Esophagus muscularis mucosa (tissue), 4 donors: ENCODE measurements around the gene CD180. TPM values are rescaled to one million over a fixed set of nuclear protein-coding genes. Genes with fewer than 3 reads are reported as not detected.

Experiments used
- DNase-seq: peaks from one replicate; pipeline ENCODE4 v3.0.0-alpha.2; 2017; ENCODE audit errors: extremely low spot score
- H3K27ac ChIP-seq, 4 donors: fragments of 200-600 bp; sonication (generic); replicated peaks in 1 of 4; 1 replicate in 3 of 4; 2 replicates in 1 of 4; pipeline ENCODE4 v1.5.1; 2016 to 2019; ENCODE audit warnings: mild to moderate bottlenecking in 1 of 4
- H3K27me3 ChIP-seq, 4 donors: fragments of 200-600 bp; sonication (generic); one replicate each; pipeline versions ENCODE4 v1.5.1 to v1.6.0; 2016 to 2019
- H3K36me3 ChIP-seq, 4 donors: fragments of 200-600 bp; sonication (generic); one replicate each; pipeline ENCODE4 v1.5.1; 2016 to 2019
- H3K4me1 ChIP-seq, 4 donors: fragments of 200-600 bp; sonication (generic); one replicate each; pipeline ENCODE4 v1.5.1; 2016 to 2019
- H3K4me3 ChIP-seq, 4 donors: fragments of 200-600 bp; sonication (generic); 1 replicate in 2 of 4; 2 replicates in 2 of 4; pipeline ENCODE4 v1.5.1; 2016 to 2019; ENCODE audit warnings: mild to moderate bottlenecking in 4 of 4, moderate library complexity in 1 of 4
- H3K9me3 ChIP-seq, 4 donors: fragments of 200-600 bp; sonication (generic); 1 replicate in 3 of 4; 2 replicates in 1 of 4; pipeline ENCODE4 v1.5.1; 2016 to 2019
- EP300 ChIP-seq: sonication (generic); formaldehyde crosslinking; IDR thresholded peaks from one replicate; pipeline ENCODE4 v1.6.1; 2017; ENCODE audit warnings: antibody characterized with exemption
- POLR2A ChIP-seq: fragments of 450-650 bp; IDR thresholded peaks from one replicate; pipeline ENCODE4 v1.6.1; 2017; ENCODE audit warnings: antibody characterized with exemption, moderate library complexity, mild to moderate bottlenecking, low read depth
- POLR2AphosphoS5 ChIP-seq, 2 donors: sonication (generic); formaldehyde crosslinking; IDR thresholded peaks; one replicate each; pipeline ENCODE4 v1.6.1; 2017; ENCODE audit warnings: antibody characterized with exemption in 2 of 2
- WGBS: methylation state at CpG from one replicate; pipeline ENCODE4 v1.1.5; 2018; 5-methylcytosine and 5-hydroxymethylcytosine counted together
- intact Hi-C: fragments of 100-400 bp; cut with DNase I; formaldehyde crosslinking; loops from one replicate; pipeline ENCODE4 v1.15.1; 2023
- total RNA-seq, 4 donors: library from RNA; depleted of rRNA; stranded (reverse); fragments of >200 nt; gene quantifications; one replicate each; pipeline versions ENCODE4 v1.1.0 to v1.2.1, GENCODE V29; 2016
- TF ChIP-seq, protein P1 (sequence below), 3 experiments: fragments of 200-600 bp in 2 of 3; fragments of 450-650 bp in 1 of 3; sonication (generic) in 2 of 3; IDR thresholded peaks; one replicate each; pipeline ENCODE4 v1.5.1; 2017 to 2019; ENCODE audit warnings: antibody characterized with exemption in 3 of 3, mild to moderate bottlenecking in 2 of 3, moderate library complexity in 1 of 3

CD180 gene
- total RNA-seq, 4 donors from 2014 or later = 0.42 to 1.8 (median 0.67) TPM

DNA sequence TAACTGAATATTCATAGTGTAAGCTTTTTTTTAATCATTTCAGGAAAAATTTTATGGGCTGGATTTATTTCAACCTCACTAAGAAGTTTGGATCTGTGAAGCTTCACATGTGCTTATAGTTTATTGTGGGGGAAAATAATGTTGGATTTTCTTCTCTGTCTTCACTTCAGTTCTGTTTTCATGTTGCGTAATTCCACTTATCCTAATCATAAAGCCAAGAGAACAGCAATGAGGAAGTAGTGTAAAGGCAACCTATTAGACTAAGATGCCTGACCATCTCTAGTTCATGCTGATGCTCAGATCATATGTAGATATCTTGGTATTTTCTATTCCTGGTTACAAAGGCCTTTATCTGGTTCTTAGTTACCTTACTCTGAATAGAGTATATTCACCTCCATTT is 50.0 kb downstream of the CD180 start:
- Histone ChIP-seq H3K4me3 (no peak overlapping the region), H3K27me3 (no peaks in the 10 kb centered on the region), H3K36me3 (peaks cover 36 to 93% (median 64%) of the 10 kb centered on the region in 4 donors), H3K27ac (no peak overlapping the region), H3K4me1 (peaks cover 0 to 14% (median 3%) of the 10 kb centered on the region in 4 donors), H3K9me3 (no peaks in the 10 kb centered on the region)
- intact Hi-C loops = no loop called here
- no peak for DNase-seq
- TF ChIP-seq POLR2AphosphoS5 (IDR thresholded peaks at IDR 0.05) = no peak
- TF ChIP-seq, protein P1, sequence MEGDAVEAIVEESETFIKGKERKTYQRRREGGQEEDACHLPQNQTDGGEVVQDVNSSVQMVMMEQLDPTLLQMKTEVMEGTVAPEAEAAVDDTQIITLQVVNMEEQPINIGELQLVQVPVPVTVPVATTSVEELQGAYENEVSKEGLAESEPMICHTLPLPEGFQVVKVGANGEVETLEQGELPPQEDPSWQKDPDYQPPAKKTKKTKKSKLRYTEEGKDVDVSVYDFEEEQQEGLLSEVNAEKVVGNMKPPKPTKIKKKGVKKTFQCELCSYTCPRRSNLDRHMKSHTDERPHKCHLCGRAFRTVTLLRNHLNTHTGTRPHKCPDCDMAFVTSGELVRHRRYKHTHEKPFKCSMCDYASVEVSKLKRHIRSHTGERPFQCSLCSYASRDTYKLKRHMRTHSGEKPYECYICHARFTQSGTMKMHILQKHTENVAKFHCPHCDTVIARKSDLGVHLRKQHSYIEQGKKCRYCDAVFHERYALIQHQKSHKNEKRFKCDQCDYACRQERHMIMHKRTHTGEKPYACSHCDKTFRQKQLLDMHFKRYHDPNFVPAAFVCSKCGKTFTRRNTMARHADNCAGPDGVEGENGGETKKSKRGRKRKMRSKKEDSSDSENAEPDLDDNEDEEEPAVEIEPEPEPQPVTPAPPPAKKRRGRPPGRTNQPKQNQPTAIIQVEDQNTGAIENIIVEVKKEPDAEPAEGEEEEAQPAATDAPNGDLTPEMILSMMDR (IDR thresholded peaks at IDR 0.05) = no peak
- no peak for TF ChIP-seq POLR2A
- no peak for TF ChIP-seq EP300
- WGBS = 94% methylated on average over 1 of the region's 1 CpG

DNA sequence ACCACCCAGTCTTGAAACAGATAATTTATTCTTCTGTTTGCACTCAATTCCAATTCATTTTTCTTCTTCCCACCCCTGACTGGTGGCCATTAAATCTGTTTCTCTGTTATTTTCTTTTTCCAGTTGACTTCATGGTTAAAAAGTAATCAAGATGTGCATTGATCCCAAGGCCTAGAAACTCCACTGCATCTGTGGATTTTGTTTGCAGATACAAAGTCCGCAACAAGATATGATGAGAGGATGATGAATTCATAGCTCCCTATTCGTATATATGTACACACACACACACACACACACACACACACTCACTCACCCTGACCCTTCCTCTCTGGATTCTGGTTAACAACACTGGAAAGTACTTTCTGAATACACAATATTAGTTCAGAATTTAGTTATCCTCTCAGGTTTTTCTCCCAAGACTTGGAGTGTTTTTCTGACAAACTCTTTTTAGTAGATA is 52.4 kb downstream of the CD180 start:
- Histone ChIP-seq H3K27me3 (no peaks in the 10 kb centered on the region), H3K36me3 (peaks cover 27 to 87% (median 63%) of the 10 kb centered on the region in 4 donors), H3K4me3 (no peak overlapping the region), H3K4me1 (peaks cover 0 to 10% (median 2%) of the 10 kb centered on the region in 4 donors), H3K27ac (no peak overlapping the region), H3K9me3 (no peaks in the 10 kb centered on the region)
- TF ChIP-seq EP300 (no peak), POLR2A (no peak), POLR2AphosphoS5 (IDR thresholded peaks at IDR 0.05) (no peak)
- TF ChIP-seq, protein P1 (IDR thresholded peaks at IDR 0.05) = no peak
- WGBS = 89% methylated on average over 2 of the region's 2 CpGs
- intact Hi-C loops = no loop called here
- no peak for DNase-seq

DNA sequence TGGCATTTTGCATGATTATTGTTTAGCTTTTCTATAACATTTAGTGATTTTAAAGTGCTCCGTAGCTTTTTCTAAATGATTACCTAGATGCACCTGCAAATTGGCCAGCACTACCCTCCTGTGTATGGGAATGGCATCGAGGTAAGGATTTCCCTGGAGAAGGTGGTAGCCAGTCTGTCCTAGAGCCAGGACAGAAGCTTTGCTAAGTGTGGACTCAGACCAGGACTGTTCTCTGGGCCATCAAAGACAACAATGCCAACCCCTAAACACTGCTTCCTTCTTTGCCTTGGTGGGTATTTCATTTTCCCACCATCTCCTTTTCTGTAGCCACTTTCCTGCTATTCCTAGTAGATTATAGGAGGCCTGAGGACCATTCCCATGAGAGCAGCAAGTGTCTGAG is 53.0 kb downstream of the CD180 start:
- no peak for DNase-seq
- H3K27me3 ChIP-seq = no peaks in the 10 kb centered on the region
- WGBS = 96% methylated on average over 2 of the region's 2 CpGs
- TF ChIP-seq EP300 (no peak), POLR2A (no peak)
- H3K4me1 ChIP-seq = peaks cover 0 to 3% (median 0%) of the 10 kb centered on the region in 4 donors
- no peak overlapping the region for H3K4me3 ChIP-seq
- intact Hi-C loops = no loop called here
- H3K36me3 ChIP-seq = peaks cover 27 to 87% (median 66%) of the 10 kb centered on the region in 4 donors
- no peak overlapping the region for H3K27ac ChIP-seq
- no peaks in the 10 kb centered on the region for H3K9me3 ChIP-seq

DNA sequence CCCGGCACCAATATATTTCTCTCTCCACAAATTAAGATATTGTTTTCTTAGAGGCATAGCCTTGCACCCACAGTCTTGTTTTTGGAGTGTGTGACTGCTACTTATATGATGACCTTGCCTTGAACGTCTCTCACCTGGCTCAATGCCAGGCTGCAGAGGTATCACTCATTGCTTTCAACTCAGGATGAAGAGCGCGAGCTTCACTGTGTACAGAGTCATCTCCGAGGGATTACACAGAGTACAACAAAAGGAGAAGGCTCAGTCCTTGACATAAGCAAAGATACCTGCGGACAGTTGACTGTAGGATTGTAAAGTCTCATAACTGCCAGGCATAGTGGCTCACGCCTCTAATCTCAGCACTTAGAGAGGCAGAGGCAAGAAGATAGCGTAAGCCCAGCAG is 53.8 kb downstream of the CD180 start:
- intact Hi-C loops = no loop called here
- Histone ChIP-seq H3K4me1 (no peaks in the 10 kb centered on the region), H3K27me3 (no peaks in the 10 kb centered on the region), H3K4me3 (no peak overlapping the region), H3K27ac (no peak overlapping the region), H3K9me3 (no peaks in the 10 kb centered on the region), H3K36me3 (peaks cover 27 to 91% (median 71%) of the 10 kb centered on the region in 4 donors)
- WGBS = 93% methylated on average over 8 of the region's 8 CpGs
- DNase-seq = no peak
- no peak for TF ChIP-seq POLR2AphosphoS5 (IDR thresholded peaks at IDR 0.05)
- TF ChIP-seq, protein P1 (IDR thresholded peaks at IDR 0.05) = no peak
- TF ChIP-seq EP300 = no peak
- TF ChIP-seq POLR2A = no peak

DNA sequence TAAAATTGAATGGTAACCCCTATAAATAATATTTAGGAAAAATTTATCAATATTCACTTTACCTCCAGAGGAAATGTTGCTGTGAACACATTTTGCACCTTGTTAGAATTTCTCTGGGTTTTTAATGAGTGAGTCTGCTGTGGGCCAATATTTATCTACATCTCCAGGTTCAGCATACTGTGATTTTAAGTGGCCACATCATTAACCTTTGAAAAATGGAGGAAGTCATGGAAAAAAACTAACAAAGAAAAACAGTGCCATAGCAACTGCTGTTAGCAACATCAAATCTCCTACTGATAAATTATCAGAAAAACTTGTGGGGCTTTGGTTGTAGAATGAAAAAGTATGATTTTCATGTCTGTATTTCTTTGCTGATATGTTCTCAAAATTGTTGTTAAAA is 55.0 kb downstream of the CD180 start:
- H3K27me3 ChIP-seq = no peaks in the 10 kb centered on the region
- H3K36me3 ChIP-seq = peaks cover 27 to 91% (median 75%) of the 10 kb centered on the region in 4 donors
- TF ChIP-seq, protein P1 (IDR thresholded peaks at IDR 0.05) = no peak
- no peak for TF ChIP-seq EP300
- TF ChIP-seq POLR2AphosphoS5 (IDR thresholded peaks at IDR 0.05) = no peak
- TF ChIP-seq POLR2A = no peak
- H3K9me3 ChIP-seq = no peaks in the 10 kb centered on the region
- no peaks in the 10 kb centered on the region for H3K4me1 ChIP-seq
- H3K27ac ChIP-seq = no peak overlapping the region
- DNase-seq = no peak
- H3K4me3 ChIP-seq = no peak overlapping the region
- intact Hi-C loops = no loop called here
